ENCODE measurements around the gene PMPCA.

The PMPCA gene

DNA sequence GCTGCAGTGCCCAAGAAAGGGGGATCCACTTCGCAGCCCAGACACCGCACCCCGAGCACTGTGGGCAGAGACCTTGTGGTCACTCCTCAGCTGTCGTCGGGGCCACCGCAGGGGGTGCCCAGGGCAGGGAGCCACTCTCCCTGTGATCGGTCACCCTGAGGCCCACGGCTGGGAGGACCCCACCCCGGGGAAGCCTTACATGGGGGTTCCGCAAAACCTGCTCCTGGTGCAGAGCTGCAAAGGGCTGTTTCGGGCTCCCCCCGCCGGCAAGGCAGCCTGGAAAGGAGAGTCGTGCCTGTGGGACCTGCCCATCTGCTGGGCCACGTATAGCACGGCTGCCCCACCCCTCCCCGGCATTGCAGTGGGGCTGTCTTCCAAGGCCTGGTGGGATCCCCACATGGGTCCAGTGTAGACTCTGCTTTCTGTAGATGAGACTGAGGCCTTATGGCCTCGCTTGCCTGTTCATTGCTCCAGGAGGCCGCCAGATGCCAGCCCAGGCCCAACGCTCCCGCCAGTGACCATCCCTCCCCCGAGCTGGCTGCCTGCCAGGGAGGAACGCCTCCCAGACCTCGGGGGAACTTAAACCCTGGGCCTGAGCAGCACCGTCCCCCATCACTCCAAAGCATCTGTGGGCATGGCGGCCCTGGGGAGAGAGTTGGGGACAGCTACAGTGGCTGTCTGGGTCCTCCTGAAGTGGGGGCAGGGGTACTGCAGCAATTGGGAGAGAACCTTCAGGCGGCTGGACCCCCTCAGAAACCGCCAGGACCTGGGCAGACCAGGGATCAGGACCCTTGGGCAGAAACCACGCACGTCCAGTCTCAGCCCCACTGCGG lies 45.3 kb upstream of the PMPCA start:
- Histone ChIP-seq H3K9me3 (ENCODE audit: control insufficient read depth, insufficient read depth, low read depth, low read length) (no peaks in the 10 kb centered on the region), H3K27ac (ENCODE audit: extremely low read depth, low read depth, low read length) (no peak overlapping the region), H3K4me3 (ENCODE audit: low read depth, low read length) (no peak overlapping the region), H3K4me1 (ENCODE audit: control insufficient read depth, insufficient read depth, low read length) (no peaks in the 10 kb centered on the region; the same call in 1 of the 2 replicates), H3K36me3 (ENCODE audit: control insufficient read depth in 2 of 2, insufficient read depth in 1 of 2, low read length in 2 of 2) (no peaks in the 10 kb centered on the region)
- CTCF ChIA-PET = interaction anchor here (0.5 to 2.3 kb wide), 4 partner anchors 26 to 225 kb away, joined by 3 to 9 read pairs (median 6); no protein-coding TSS in a partner anchor
- POLR2A ChIA-PET = interaction anchor here (0.8 to 1.0 kb wide), 2 partner anchors 11 to 17 kb away, joined by 3 read pairs; no protein-coding TSS in a partner anchor
- TF ChIP-seq, protein P1, sequence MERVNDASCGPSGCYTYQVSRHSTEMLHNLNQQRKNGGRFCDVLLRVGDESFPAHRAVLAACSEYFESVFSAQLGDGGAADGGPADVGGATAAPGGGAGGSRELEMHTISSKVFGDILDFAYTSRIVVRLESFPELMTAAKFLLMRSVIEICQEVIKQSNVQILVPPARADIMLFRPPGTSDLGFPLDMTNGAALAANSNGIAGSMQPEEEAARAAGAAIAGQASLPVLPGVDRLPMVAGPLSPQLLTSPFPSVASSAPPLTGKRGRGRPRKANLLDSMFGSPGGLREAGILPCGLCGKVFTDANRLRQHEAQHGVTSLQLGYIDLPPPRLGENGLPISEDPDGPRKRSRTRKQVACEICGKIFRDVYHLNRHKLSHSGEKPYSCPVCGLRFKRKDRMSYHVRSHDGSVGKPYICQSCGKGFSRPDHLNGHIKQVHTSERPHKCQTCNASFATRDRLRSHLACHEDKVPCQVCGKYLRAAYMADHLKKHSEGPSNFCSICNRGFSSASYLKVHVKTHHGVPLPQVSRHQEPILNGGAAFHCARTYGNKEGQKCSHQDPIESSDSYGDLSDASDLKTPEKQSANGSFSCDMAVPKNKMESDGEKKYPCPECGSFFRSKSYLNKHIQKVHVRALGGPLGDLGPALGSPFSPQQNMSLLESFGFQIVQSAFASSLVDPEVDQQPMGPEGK (tag by site-specific recombination; IDR thresholded peaks at IDR 0.05) = 0 out of 2 replicates have a peak, but pooled peaks have one; percentile 11
- no peak for TF ChIP-seq BCL11B (tag by site-specific recombination; IDR thresholded peaks at IDR 0.05; ENCODE audit: low read depth)
- 0 out of 2 replicates have a peak, but pooled peaks have one; percentile 16 for TF ChIP-seq GLIS1 (tag by site-specific recombination; IDR thresholded peaks at IDR 0.05)
- TF ChIP-seq KLF9 (tag by site-specific recombination; IDR thresholded peaks at IDR 0.05; ENCODE audit: low read depth) = no peak
- TF ChIP-seq, protein P2, sequence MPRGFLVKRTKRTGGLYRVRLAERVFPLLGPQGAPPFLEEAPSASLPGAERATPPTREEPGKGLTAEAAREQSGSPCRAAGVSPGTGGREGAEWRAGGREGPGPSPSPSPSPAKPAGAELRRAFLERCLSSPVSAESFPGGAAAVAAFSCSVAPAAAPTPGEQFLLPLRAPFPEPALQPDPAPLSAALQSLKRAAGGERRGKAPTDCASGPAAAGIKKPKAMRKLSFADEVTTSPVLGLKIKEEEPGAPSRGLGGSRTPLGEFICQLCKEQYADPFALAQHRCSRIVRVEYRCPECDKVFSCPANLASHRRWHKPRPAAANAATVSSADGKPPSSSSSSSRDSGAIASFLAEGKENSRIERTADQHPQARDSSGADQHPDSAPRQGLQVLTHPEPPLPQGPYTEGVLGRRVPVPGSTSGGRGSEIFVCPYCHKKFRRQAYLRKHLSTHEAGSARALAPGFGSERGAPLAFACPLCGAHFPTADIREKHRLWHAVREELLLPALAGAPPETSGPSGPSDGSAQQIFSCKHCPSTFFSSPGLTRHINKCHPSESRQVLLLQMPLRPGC (tag by site-specific recombination; IDR thresholded peaks at IDR 0.05) = no peak
- TF ChIP-seq GFI1B (tag by site-specific recombination; IDR thresholded peaks at IDR 0.05) = no peak
- no peak for TF ChIP-seq SCRT1 (tag by site-specific recombination; IDR thresholded peaks at IDR 0.05; ENCODE audit: borderline replicate concordance)
- no peak for TF ChIP-seq ZNF404 (tag by site-specific recombination; IDR thresholded peaks at IDR 0.05)
- TF ChIP-seq ZEB2 (tag by site-specific recombination; IDR thresholded peaks at IDR 0.05) = no peak
- TF ChIP-seq ZNF366 (tag by site-specific recombination; conservative IDR thresholded peaks at IDR 0.05) = no peak
- TF ChIP-seq, protein P3, sequence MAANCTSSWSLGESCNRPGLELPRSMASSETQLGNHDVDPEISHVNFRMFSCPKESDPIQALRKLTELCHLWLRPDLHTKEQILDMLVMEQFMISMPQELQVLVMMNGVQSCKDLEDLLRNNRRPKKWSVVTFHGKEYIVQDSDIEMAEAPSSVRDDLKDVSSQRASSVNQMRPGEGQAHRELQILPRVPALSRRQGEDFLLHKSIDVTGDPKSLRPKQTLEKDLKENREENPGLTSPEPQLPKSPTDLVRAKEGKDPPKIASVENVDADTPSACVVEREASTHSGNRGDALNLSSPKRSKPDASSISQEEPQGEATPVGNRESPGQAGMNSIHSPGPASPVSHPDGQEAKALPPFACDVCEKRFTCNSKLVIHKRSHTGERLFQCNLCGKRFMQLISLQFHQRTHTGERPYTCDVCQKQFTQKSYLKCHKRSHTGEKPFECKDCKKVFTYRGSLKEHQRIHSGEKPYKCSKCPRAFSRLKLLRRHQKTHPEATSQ (tag by site-specific recombination; IDR thresholded peaks at IDR 0.05) = no peak
- TF ChIP-seq TCF7L2 (IDR thresholded peaks at IDR 0.05; ENCODE audit: borderline replicate concordance, low read depth, low read length) = no peak
- no peak for TF ChIP-seq ZNF248 (tag by site-specific recombination; IDR thresholded peaks at IDR 0.05)
- TF ChIP-seq HOXD13 (CRISPR knock-in tag; IDR thresholded peaks at IDR 0.05; ENCODE audit: borderline replicate concordance) = no peak
- TF ChIP-seq ZNF548 (tag by site-specific recombination; IDR thresholded peaks at IDR 0.05) = no peak
- TF ChIP-seq ZNF791 (tag by site-specific recombination; IDR thresholded peaks at IDR 0.05) = no peak
- TF ChIP-seq, protein P4, sequence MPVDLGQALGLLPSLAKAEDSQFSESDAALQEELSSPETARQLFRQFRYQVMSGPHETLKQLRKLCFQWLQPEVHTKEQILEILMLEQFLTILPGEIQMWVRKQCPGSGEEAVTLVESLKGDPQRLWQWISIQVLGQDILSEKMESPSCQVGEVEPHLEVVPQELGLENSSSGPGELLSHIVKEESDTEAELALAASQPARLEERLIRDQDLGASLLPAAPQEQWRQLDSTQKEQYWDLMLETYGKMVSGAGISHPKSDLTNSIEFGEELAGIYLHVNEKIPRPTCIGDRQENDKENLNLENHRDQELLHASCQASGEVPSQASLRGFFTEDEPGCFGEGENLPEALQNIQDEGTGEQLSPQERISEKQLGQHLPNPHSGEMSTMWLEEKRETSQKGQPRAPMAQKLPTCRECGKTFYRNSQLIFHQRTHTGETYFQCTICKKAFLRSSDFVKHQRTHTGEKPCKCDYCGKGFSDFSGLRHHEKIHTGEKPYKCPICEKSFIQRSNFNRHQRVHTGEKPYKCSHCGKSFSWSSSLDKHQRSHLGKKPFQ (tag by site-specific recombination; IDR thresholded peaks at IDR 0.05) = no peak
- TF ChIP-seq, protein P5, sequence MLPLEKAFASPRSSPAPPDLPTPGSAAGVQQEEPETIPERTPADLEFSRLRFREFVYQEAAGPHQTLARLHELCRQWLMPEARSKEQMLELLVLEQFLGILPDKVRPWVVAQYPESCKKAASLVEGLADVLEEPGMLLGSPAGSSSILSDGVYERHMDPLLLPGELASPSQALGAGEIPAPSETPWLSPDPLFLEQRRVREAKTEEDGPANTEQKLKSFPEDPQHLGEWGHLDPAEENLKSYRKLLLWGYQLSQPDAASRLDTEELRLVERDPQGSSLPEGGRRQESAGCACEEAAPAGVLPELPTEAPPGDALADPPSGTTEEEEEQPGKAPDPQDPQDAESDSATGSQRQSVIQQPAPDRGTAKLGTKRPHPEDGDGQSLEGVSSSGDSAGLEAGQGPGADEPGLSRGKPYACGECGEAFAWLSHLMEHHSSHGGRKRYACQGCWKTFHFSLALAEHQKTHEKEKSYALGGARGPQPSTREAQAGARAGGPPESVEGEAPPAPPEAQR (tag by site-specific recombination; IDR thresholded peaks at IDR 0.05) = no peak
- no peak for TF ChIP-seq ZNF292 (tag by site-specific recombination; IDR thresholded peaks at IDR 0.05; ENCODE audit: borderline replicate concordance, low read depth)
- TF ChIP-seq ZNF341 (tag by site-specific recombination; IDR thresholded peaks at IDR 0.05; ENCODE audit: low read depth) = peak; percentile 48; the same call in 1 of the 2 replicates
- TF ChIP-seq, protein P6, sequence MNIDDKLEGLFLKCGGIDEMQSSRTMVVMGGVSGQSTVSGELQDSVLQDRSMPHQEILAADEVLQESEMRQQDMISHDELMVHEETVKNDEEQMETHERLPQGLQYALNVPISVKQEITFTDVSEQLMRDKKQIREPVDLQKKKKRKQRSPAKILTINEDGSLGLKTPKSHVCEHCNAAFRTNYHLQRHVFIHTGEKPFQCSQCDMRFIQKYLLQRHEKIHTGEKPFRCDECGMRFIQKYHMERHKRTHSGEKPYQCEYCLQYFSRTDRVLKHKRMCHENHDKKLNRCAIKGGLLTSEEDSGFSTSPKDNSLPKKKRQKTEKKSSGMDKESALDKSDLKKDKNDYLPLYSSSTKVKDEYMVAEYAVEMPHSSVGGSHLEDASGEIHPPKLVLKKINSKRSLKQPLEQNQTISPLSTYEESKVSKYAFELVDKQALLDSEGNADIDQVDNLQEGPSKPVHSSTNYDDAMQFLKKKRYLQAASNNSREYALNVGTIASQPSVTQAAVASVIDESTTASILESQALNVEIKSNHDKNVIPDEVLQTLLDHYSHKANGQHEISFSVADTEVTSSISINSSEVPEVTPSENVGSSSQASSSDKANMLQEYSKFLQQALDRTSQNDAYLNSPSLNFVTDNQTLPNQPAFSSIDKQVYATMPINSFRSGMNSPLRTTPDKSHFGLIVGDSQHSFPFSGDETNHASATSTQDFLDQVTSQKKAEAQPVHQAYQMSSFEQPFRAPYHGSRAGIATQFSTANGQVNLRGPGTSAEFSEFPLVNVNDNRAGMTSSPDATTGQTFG (tag by site-specific recombination; IDR thresholded peaks at IDR 0.05; ENCODE audit: borderline replicate concordance) = no peak
- TF ChIP-seq, protein P7, sequence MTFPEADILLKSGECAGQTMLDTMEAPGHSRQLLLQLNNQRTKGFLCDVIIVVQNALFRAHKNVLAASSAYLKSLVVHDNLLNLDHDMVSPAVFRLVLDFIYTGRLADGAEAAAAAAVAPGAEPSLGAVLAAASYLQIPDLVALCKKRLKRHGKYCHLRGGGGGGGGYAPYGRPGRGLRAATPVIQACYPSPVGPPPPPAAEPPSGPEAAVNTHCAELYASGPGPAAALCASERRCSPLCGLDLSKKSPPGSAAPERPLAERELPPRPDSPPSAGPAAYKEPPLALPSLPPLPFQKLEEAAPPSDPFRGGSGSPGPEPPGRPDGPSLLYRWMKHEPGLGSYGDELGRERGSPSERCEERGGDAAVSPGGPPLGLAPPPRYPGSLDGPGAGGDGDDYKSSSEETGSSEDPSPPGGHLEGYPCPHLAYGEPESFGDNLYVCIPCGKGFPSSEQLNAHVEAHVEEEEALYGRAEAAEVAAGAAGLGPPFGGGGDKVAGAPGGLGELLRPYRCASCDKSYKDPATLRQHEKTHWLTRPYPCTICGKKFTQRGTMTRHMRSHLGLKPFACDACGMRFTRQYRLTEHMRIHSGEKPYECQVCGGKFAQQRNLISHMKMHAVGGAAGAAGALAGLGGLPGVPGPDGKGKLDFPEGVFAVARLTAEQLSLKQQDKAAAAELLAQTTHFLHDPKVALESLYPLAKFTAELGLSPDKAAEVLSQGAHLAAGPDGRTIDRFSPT (tag by site-specific recombination; IDR thresholded peaks at IDR 0.05) = no peak
- TF ChIP-seq GLIS2 (tag by site-specific recombination; IDR thresholded peaks at IDR 0.05) = peak; percentile 27; the same call in 1 of the 2 replicates
- no peak for TF ChIP-seq RBAK (tag by site-specific recombination; IDR thresholded peaks at IDR 0.05)
